ENCODE results near the gene NDST1.

GRCh38 chr5:150519978-150520377 lies 12.0 kb downstream of the NDST1 start:
- TF ChIP-seq CTCF (IDR thresholded peaks at IDR 0.05) (no peak), SMAD3 (CRISPR knock-in tag; IDR thresholded peaks at IDR 0.05; ENCODE audit: borderline replicate concordance) (no peak), MAX (CRISPR knock-in tag; IDR thresholded peaks at IDR 0.05) (no peak), ZNF281 (CRISPR knock-in tag; IDR thresholded peaks at IDR 0.05) (no peak)
